Measurements from ENCODE around the gene PADI1.

GRCh38 chr1:17168091-17168876, 36.6 kb upstream of the PADI1 start:
- TF ChIP-seq POLR2A (IDR thresholded peaks at IDR 0.05; ENCODE audit: low read depth): no peak
- TF ChIP-seq POLR2AphosphoS5 (IDR thresholded peaks at IDR 0.05): no peak
- TF ChIP-seq CTCF (IDR thresholded peaks at IDR 0.05): no peak
